Measurements from ENCODE around the gene ZNF341.

GRCh38 chr20:33694639-33695012, 37.2 kb upstream of the ZNF341 start:
- TF ChIP-seq POLR2AphosphoS5 (IDR thresholded peaks at IDR 0.05) (no peak), CTCF (IDR thresholded peaks at IDR 0.05 in 8 of 11, conservative IDR thresholded peaks at IDR 0.05 in 3 of 11) (no peak)

All from spleen (tissue), 7 donors.